HUES64 (cell line): ENCODE data around the gene ENOX1.

Experiments
- H3K27ac ChIP-seq: 2 replicates; pipeline ENCODE4 v1.7.0; 2013; ENCODE audit warnings: low read depth, low read length, inconsistent platforms
- H3K27me3 ChIP-seq: 2 replicates; pipeline ENCODE4 v1.6.1; 2013; ENCODE audit warnings: mild to moderate bottlenecking, low read length; ENCODE audit not compliant: insufficient read depth
- H3K36me3 ChIP-seq: 2 replicates; pipeline ENCODE4 v1.6.1; 2013; ENCODE audit warnings: mild to moderate bottlenecking, low read length; ENCODE audit not compliant: insufficient read depth
- H3K4me1 ChIP-seq: 2 replicates; pipeline ENCODE4 v1.6.1; 2013; ENCODE audit warnings: mild to moderate bottlenecking, low read length, moderate library complexity; ENCODE audit not compliant: insufficient read depth
- H3K4me3 ChIP-seq: 2 replicates; pipeline ENCODE4 v1.5.1; 2013; ENCODE audit warnings: mild to moderate bottlenecking, low read length, moderate library complexity
- H3K9ac ChIP-seq: 2 replicates; pipeline ENCODE4 v1.6.1; 2013; ENCODE audit warnings: mild to moderate bottlenecking, low read depth, low read length
- H3K9me3 ChIP-seq: 2 replicates; pipeline ENCODE4 v1.6.1; 2013; ENCODE audit warnings: low read depth, low read length; ENCODE audit not compliant: insufficient read depth
- WGBS: fragments of 150-250, 120-280 bp; methylation state at CpG from one replicate; pipeline ENCODE4 v1.1.7; 2013; ENCODE audit warnings: missing lambda C conversion rate; 5-methylcytosine and 5-hydroxymethylcytosine counted together

The ENOX1 gene

DNA sequence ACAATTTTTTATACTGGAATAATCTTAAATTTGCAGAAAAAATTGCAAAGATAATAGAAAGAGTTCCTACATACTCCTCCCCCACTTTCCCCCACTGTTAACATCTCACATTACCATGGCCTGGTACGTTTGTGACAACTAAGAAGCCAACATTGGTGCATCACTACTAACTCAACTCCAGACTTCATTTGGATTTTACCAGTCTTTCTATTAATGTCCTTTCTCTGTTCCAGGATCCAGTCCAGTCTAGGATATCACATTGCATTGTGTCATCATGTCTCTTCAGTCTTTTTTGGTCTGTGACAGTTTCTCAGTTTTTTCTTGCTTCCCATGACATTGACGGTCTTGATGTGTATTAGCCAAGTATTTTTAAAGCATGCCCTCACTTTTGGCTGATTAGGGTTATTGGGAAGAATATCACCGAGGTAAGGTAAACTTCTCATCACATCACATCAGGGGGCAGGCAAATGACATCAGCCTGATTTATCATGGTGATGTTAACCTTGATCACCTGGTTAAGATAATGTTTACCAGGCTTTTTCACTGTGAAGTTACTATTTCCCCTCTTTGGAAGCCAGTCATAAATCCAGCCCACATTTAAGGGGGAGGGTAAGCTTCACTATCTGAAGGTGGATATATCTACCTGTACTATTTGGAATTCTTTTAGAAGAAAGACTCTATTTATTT lies 322.1 kb downstream of the ENOX1 start:
- Histone ChIP-seq H3K27ac (no peak overlapping the region), H3K4me3 (no peak overlapping the region), H3K9ac (no peak overlapping the region), H3K9me3 (no peaks in the 10 kb centered on the region), H3K36me3 (no peaks in the 10 kb centered on the region), H3K27me3 (no peaks in the 10 kb centered on the region), H3K4me1 (no peaks in the 10 kb centered on the region)
- 90% methylated on average over 2 of the region's 3 CpGs for WGBS

- Histone ChIP-seq H3K36me3 (no peaks in the 10 kb centered on the region), H3K27me3 (no peaks in the 10 kb centered on the region), H3K9ac (no peak overlapping the region), H3K27ac (no peak overlapping the region), H3K9me3 (no peaks in the 10 kb centered on the region), H3K4me1 (no peaks in the 10 kb centered on the region), H3K4me3 (no peak overlapping the region)
- WGBS = 96% methylated on average over 10 of the region's 10 CpGs
Measured at GRCh38 chr13:43448605-43449336, 338.0 kb downstream of the ENOX1 start.

DNA sequence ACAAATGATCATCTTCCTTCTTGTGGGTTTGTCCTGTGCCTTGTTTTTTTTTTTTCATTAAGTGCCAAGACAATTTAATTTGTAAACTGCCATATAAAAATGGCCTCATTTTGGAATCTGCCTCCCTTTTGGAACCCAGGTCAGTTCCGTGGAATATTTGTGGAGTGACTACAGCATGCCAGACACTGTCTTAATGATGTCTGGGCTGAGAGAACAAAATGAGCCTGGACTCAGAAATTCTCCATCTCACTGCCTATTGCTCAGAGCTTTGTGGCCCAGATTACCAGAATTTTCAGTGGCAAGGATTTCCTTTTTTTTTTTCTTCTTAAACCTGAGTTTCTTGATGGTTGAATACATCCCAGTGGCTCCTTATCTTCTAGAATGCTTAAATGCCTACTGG lies 340.6 kb downstream of the ENOX1 start:
- Histone ChIP-seq H3K4me1 (peaks cover 9% of the 10 kb centered on the region), H3K9me3 (no peaks in the 10 kb centered on the region), H3K27ac (no peak overlapping the region), H3K4me3 (no peak overlapping the region), H3K9ac (no peak overlapping the region), H3K27me3 (no peaks in the 10 kb centered on the region), H3K36me3 (no peaks in the 10 kb centered on the region)
- WGBS = 94% methylated on average over 1 of the region's 1 CpG

GRCh38 chr13:43445668-43446067 lies 341.1 kb downstream of the ENOX1 start:
- Histone ChIP-seq H3K4me3 (no peak overlapping the region), H3K36me3 (no peaks in the 10 kb centered on the region), H3K4me1 (peaks cover 10% of the 10 kb centered on the region), H3K27ac (no peak overlapping the region), H3K9me3 (no peaks in the 10 kb centered on the region), H3K27me3 (no peaks in the 10 kb centered on the region), H3K9ac (no peak overlapping the region)
- 77% methylated on average over 2 of the region's 2 CpGs for WGBS

GRCh38 chr13:43444081-43444480 lies 342.7 kb downstream of the ENOX1 start:
- Histone ChIP-seq H3K9me3 (no peaks in the 10 kb centered on the region), H3K9ac (no peak overlapping the region), H3K4me3 (no peak overlapping the region), H3K27ac (no peak overlapping the region), H3K4me1 (peaks cover 10% of the 10 kb centered on the region), H3K27me3 (no peaks in the 10 kb centered on the region), H3K36me3 (no peaks in the 10 kb centered on the region)
- 83% methylated on average over 3 of the region's 4 CpGs for WGBS

DNA sequence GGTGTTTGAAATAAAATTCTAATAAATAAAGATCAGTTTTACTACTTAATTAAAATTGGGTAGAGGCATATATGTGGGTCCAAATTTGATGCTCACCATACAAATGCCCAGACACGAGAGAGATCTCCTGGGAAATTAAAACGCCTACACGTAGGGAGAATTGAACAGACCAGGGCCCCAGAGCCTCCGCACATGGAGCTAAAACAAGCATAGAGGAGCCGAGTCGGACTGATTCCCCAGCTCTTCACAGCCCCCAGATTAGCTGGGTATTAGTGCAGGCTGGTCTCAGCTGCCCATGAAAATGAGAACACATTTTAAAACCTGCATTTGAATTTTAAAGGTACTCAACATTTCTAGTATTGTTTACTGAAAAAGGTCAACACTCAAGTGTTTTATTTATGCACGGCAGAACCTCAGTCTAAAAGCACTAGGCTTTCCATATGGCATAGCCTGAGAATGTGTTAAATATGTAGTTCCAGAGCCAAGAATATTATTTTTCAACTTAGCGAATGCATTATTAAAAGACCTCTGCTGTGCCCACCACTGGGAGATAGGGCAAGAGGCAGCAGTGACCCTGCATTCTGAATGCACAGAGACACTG lies 344.8 kb downstream of the ENOX1 start:
- Histone ChIP-seq H3K4me3 (no peak overlapping the region), H3K9me3 (no peaks in the 10 kb centered on the region), H3K9ac (no peak overlapping the region), H3K4me1 (peaks cover 10% of the 10 kb centered on the region), H3K27me3 (no peaks in the 10 kb centered on the region), H3K27ac (no peak overlapping the region), H3K36me3 (no peaks in the 10 kb centered on the region)
- WGBS = 92% methylated on average over 8 of the region's 8 CpGs

GRCh38 chr13:43441464-43441863 lies 345.3 kb downstream of the ENOX1 start:
- Histone ChIP-seq H3K27me3 (no peaks in the 10 kb centered on the region), H3K27ac (no peak overlapping the region), H3K4me3 (no peak overlapping the region), H3K9me3 (no peaks in the 10 kb centered on the region), H3K4me1 (peaks cover 10% of the 10 kb centered on the region), H3K36me3 (no peaks in the 10 kb centered on the region), H3K9ac (no peak overlapping the region)
- 93% methylated on average over 5 of the region's 6 CpGs for WGBS

GRCh38 chr13:43434191-43434590 lies 352.6 kb downstream of the ENOX1 start:
- Histone ChIP-seq H3K4me3 (no peak overlapping the region), H3K36me3 (no peaks in the 10 kb centered on the region), H3K4me1 (peaks cover 8% of the 10 kb centered on the region), H3K9me3 (no peaks in the 10 kb centered on the region), H3K9ac (no peak overlapping the region), H3K27ac (no peak overlapping the region), H3K27me3 (no peaks in the 10 kb centered on the region)
- 88% methylated on average over 3 of the region's 3 CpGs for WGBS

DNA sequence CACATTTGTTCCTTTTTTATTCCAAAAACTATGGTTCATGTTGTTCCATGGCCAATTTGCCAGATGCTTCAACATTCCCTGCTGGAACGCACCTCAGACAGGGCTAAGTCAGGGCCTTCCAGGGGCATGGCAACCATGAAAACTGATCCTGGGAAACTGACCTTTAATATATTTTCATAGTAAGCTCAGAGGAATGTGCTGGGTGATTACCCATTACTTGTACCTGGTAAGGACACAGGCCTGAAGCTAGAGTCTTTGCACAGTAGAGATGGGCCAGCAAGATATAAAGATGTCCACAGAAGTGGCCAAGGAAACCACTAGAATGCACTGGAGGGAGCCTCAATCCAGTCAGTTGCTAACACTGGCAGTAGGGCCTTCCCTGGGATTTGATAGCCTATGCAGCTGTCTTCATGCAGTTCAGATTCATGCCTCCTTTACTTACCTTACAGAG lies 353.1 kb downstream of the ENOX1 start:
- 100% methylated on average over 1 of the region's 1 CpG for WGBS
- no peaks in the 10 kb centered on the region for H3K27me3 ChIP-seq
- H3K9ac ChIP-seq = no peak overlapping the region
- H3K27ac ChIP-seq = no peak overlapping the region
- H3K36me3 ChIP-seq = no peaks in the 10 kb centered on the region
- peaks cover 13% of the 10 kb centered on the region for H3K4me1 ChIP-seq
- H3K4me3 ChIP-seq = no peak overlapping the region
- H3K9me3 ChIP-seq = no peaks in the 10 kb centered on the region

DNA sequence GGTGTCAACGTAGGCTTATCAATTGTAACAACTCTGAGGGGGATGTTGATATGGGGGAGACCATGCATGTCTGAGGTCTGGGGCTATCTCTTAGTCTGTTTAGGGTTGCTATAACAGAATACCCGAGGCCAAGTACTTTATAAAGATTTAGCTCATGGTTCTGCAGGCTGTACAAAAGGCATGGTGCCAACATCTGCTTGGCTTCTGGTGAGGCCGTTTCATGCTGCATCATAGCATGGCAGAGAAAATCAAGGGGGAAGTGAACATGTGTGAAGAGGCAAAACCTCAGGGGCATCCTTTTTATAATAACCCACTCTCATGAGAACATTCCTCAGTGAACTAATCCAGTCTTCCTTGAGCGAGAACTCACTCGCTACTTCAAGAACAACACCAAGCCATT lies 353.8 kb downstream of the ENOX1 start:
- Histone ChIP-seq H3K4me3 (no peak overlapping the region), H3K36me3 (no peaks in the 10 kb centered on the region), H3K4me1 (peaks cover 14% of the 10 kb centered on the region), H3K27ac (no peak overlapping the region), H3K9ac (no peak overlapping the region), H3K27me3 (no peaks in the 10 kb centered on the region), H3K9me3 (no peaks in the 10 kb centered on the region)
- 95% methylated on average over 5 of the region's 5 CpGs for WGBS

GRCh38 chr13:43431841-43432240 lies 354.9 kb downstream of the ENOX1 start:
- WGBS = 93% methylated on average over 8 of the region's 8 CpGs
- no peaks in the 10 kb centered on the region for H3K9me3 ChIP-seq
- H3K27me3 ChIP-seq = no peaks in the 10 kb centered on the region
- H3K36me3 ChIP-seq = no peaks in the 10 kb centered on the region
- no peak overlapping the region for H3K4me3 ChIP-seq
- H3K4me1 ChIP-seq = peaks cover 14% of the 10 kb centered on the region
- H3K27ac ChIP-seq = no peak overlapping the region
- no peak overlapping the region for H3K9ac ChIP-seq
